HCT116 (cell line): ENCODE measurements around the gene PURA. TPM values are rescaled to one million over a fixed set of nuclear protein-coding genes. Genes with fewer than 3 reads are reported as not detected.

Experiments used
- ATAC-seq: fragments of 200-7000 bp; cut with Tn5 transposase; 2 replicates; pipeline ENCODE4 v1.9.1; 2020; ENCODE audit warnings: mild to moderate bottlenecking, moderate library complexity
- BruUV-seq: library from RNA; stranded (reverse); fragments of 400-500 nt; replicated peaks from 2 replicates; lab custom pipeline; 2021; lab: Mats Ljungman, UMichigan
- CTCF ChIA-PET: fragments of 300-600 bp; sonication (Branson Sonifier 250); formaldehyde crosslinking; loops from one replicate; lab custom pipeline; 2021; ENCODE audit warnings: antibody characterized with exemption; lab: Charles Lee
- POLR2A ChIA-PET: fragments of 300-600, 350-600 bp; sonication (Branson Sonifier 250); formaldehyde crosslinking; loops from one replicate; lab custom pipeline; 2021; ENCODE audit warnings: antibody characterized with exemption; lab: Charles Lee
- RAD21 ChIA-PET, 2 experiments: fragments of 300-600 bp; sonication (Branson Sonifier 250); formaldehyde crosslinking; loops; one replicate each; lab custom pipeline; 2023; ENCODE audit warnings: low total read pairs in 2 of 2; ENCODE audit not compliant: uncharacterized antibody in 2 of 2, unreplicated experiment in 2 of 2, low non-redundant PET in 1 of 2; lab: Charles Lee
- DNase-seq: peaks from one replicate; pipeline ENCODE4 v3.0.0-alpha.2; 2010; ENCODE audit warnings: low read depth, low spot score
- H2AFZ ChIP-seq: fragments of 200-600 bp; shearing (Covaris generic), sonication (generic); 2 replicates; pipeline ENCODE4 v1.6.1; 2017; ENCODE audit warnings: low read depth, mixed run types, mixed read lengths, antibody characterized with exemption, low read length; ENCODE audit not compliant: poor library complexity, severe bottlenecking
- H3K27ac ChIP-seq: 2 replicates; pipeline ENCODE4 v1.5.1; 2012; ENCODE audit warnings: low read depth, low read length
- H3K27me3 ChIP-seq: fragments of 200-600 bp; sonication (generic); 2 replicates; pipeline ENCODE4 v1.6.1; 2016; ENCODE audit warnings: mixed run types, low read length, mixed read lengths; ENCODE audit not compliant: insufficient read depth
- H3K36me3 ChIP-seq, 2 experiments: fragments of 200-500 bp in 1 of 2; fragments of 200-600 bp in 1 of 2; sonication (Bioruptor generic) in 1 of 2; sonication (generic) in 1 of 2; 2 replicates each; pipeline versions ENCODE4 v1.5.1 to v1.6.1; 2014 to 2016; ENCODE audit warnings: low read length in 2 of 2, inconsistent platforms in 1 of 2, mixed read lengths in 1 of 2, mixed run types in 1 of 2; ENCODE audit not compliant: insufficient read depth in 2 of 2, control insufficient read depth in 1 of 2
- H3K4me1 ChIP-seq, 2 experiments: fragments of 200-600 bp in 1 of 2; sonication (generic) in 1 of 2; 2 replicates each; pipeline versions ENCODE4 v1.5.1 to v1.6.1; 2012 to 2017; ENCODE audit warnings: low read length in 2 of 2, inconsistent platforms in 1 of 2, mild to moderate bottlenecking in 1 of 2, mixed read lengths in 1 of 2, mixed run types in 1 of 2, moderate library complexity in 1 of 2; ENCODE audit not compliant: insufficient read depth in 2 of 2, control insufficient read depth in 1 of 2
- H3K4me2 ChIP-seq: fragments of 200-600 bp; sonication (generic); 2 replicates; pipeline ENCODE4 v1.6.1; 2017; ENCODE audit warnings: mixed run types, low read length, mixed read lengths
- H3K4me3 ChIP-seq, 2 experiments: fragments of 200-600 bp in 1 of 2; sonication (generic) in 1 of 2; replicated peaks in 1 of 2; 2 replicates each; pipeline ENCODE4 v1.5.1; 2011 to 2016; ENCODE audit warnings: low read length in 2 of 2, control low read depth in 1 of 2, low read depth in 1 of 2, mild to moderate bottlenecking in 1 of 2, mixed read lengths in 1 of 2, mixed run types in 1 of 2
- H3K79me2 ChIP-seq: fragments of 200-600 bp; sonication (generic); 2 replicates; pipeline ENCODE4 v1.6.1; 2017; ENCODE audit warnings: mild to moderate bottlenecking, mixed run types, low read length, moderate library complexity, mixed read lengths; ENCODE audit not compliant: insufficient read depth
- H3K9ac ChIP-seq: fragments of 200-600 bp; sonication (generic); 2 replicates; pipeline ENCODE4 v1.6.1; 2016; ENCODE audit warnings: low read length, mixed read lengths
- H3K9me2 ChIP-seq: fragments of 200-600 bp; sonication (generic), shearing (Covaris generic); 2 replicates; pipeline ENCODE4 v1.6.1; 2017; ENCODE audit warnings: mixed run types, mild to moderate bottlenecking, moderate library complexity; ENCODE audit not compliant: insufficient read depth
- H3K9me3 ChIP-seq, 2 experiments: fragments of 200-500 bp in 1 of 2; fragments of 200-600 bp in 1 of 2; sonication (Bioruptor generic) in 1 of 2; sonication (generic) in 1 of 2; 2 replicates each; pipeline ENCODE4 v1.6.1; 2014 to 2017; ENCODE audit warnings: low read length in 2 of 2, mixed read lengths in 2 of 2, inconsistent platforms in 1 of 2, low read depth in 1 of 2, mild to moderate bottlenecking in 1 of 2, mixed run types in 1 of 2, moderate library complexity in 1 of 2; ENCODE audit not compliant: control insufficient read depth in 1 of 2, insufficient read depth in 1 of 2
- H4K20me1 ChIP-seq: fragments of 200-600 bp; sonication (generic), shearing (Covaris generic); 2 replicates; pipeline ENCODE4 v1.6.1; 2017; ENCODE audit warnings: mixed run types, mild to moderate bottlenecking, moderate library complexity; ENCODE audit not compliant: insufficient read depth
- CBX3 ChIP-seq: IDR thresholded peaks from 2 replicates; pipeline ENCODE4 v1.6.1; 2012; ENCODE audit warnings: low read depth
- EGR1 ChIP-seq: IDR thresholded peaks from 2 replicates; pipeline ENCODE4 v1.6.1; 2012; ENCODE audit warnings: low read depth
- ELF1 ChIP-seq: IDR thresholded peaks from 2 replicates; pipeline ENCODE4 v1.6.1; 2012; ENCODE audit warnings: low read depth, borderline replicate concordance
- EZH2 ChIP-seq: fragments of 200-600 bp; sonication (generic); IDR thresholded peaks from 2 replicates; pipeline ENCODE4 v1.6.1; 2017; ENCODE audit warnings: antibody characterized with exemption, mixed run types
- EZH2phosphoT487 ChIP-seq: fragments of 200-600 bp; IDR thresholded peaks from 2 replicates; pipeline ENCODE4 v1.6.1; 2018; ENCODE audit warnings: antibody characterized with exemption, borderline replicate concordance
- RAD21 ChIP-seq: IDR thresholded peaks from 2 replicates; pipeline ENCODE4 v1.6.1; 2012; ENCODE audit warnings: low read depth, mild to moderate bottlenecking
- SIN3A ChIP-seq: IDR thresholded peaks from 2 replicates; pipeline ENCODE4 v1.6.1; 2012; ENCODE audit warnings: low read depth
- SP1 ChIP-seq: IDR thresholded peaks from 2 replicates; pipeline ENCODE4 v1.6.1; 2012; ENCODE audit warnings: low read depth
- ZFX ChIP-seq: fragments of 450-650 bp; IDR thresholded peaks from 2 replicates; pipeline ENCODE4 v1.6.1; 2017
- intact Hi-C: fragments of 100-400 bp; cut with micrococcal nuclease; formaldehyde crosslinking; loops from 2 replicates; pipeline ENCODE4 v1.10.0; 2022
- total RNA-seq: library from RNA; stranded (reverse); gene quantifications from one replicate; pipeline ENCODE4 v1.2.1, GENCODE V29; 2021; ENCODE audit not compliant: unreplicated experiment
- TF ChIP-seq, protein P1 (sequence below), 3 experiments: fragments of 200-600 bp in 1 of 3; sonication (generic) in 1 of 3; IDR thresholded peaks in 2 of 3; conservative IDR thresholded peaks in 1 of 3; 2 replicates each; pipeline ENCODE4 v1.5.1; 2012 to 2017; ENCODE audit warnings: low read depth in 2 of 3, low read length in 2 of 3, antibody characterized with exemption in 1 of 3, borderline replicate concordance in 1 of 3, control low read depth in 1 of 3, mild to moderate bottlenecking in 1 of 3, mixed read lengths in 1 of 3, mixed run types in 1 of 3, moderate library complexity in 1 of 3; ENCODE audit not compliant: insufficient read depth in 1 of 3
- TF ChIP-seq, protein P2 (sequence below): IDR thresholded peaks from 2 replicates; pipeline ENCODE4 v1.6.1; 2012; ENCODE audit warnings: low read depth
- TF ChIP-seq, protein P3 (sequence below): IDR thresholded peaks from 2 replicates; pipeline ENCODE4 v1.6.1; 2011; ENCODE audit warnings: mild to moderate bottlenecking, low read length, moderate library complexity; ENCODE audit not compliant: insufficient replicate concordance; ENCODE audit errors: extremely low read depth

Gene PURA
- total RNA-seq, 1 experiment from 2014 or later, result 15.2 TPM

DNA sequence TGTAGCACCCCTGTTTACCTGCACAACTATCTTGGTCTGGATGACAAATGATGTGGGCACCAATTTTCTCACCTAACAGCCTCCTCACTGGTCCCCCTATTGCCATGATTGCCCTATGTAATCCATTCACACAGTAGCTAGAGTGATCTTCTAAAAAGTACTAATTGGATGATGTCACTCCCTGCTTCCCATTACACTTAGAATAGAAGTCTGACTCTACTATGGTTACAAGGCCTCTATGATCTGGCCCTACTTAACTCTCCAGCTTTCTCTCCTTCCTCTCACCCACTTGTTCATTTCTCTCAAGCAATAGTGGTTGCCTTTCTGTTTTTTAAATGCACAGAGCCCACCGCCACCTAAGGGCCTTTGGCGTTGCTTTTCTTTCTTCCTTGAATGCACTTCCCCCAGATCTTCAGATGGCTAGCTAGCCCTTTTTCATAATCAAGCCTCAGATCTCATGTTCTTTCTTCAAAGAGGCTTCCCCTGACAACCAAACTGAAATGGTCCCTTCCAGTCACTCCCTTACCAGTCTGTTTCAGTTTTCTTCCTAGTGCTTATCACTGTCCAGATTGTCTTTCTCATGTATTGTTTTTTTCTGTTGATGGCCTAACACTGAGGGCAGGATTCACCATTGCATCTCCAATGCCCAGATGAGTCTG is 20.5 kb downstream of the PURA start:
- H2AFZ ChIP-seq, result no peak overlapping the region
- TF ChIP-seq ELF1 (no peak), CBX3 (no peak), EZH2phosphoT487 (no peak), EZH2 (no peak), EGR1 (no peak)
- no peaks in the 10 kb centered on the region for H3K9me3 ChIP-seq
- H3K27ac ChIP-seq, result no peak overlapping the region
- ChIA-PET RAD21 (no interaction called here), CTCF (interaction anchor here (2.7 kb wide), 1 partner anchor 10 kb away, joined by 20 read pairs; no protein-coding TSS in a partner anchor), POLR2A (no interaction called here)
- no peak for ATAC-seq
- no peak overlapping the region for H3K9ac ChIP-seq
- DNase-seq, result no peak
- no peaks in the 10 kb centered on the region for H3K9me2 ChIP-seq
- no peak overlapping the region for H3K4me3 ChIP-seq
- peaks cover 0 to 19% of the 10 kb centered on the region in 2 experiments; a peak in 2 of 4 replicates for H3K4me1 ChIP-seq
- no TSS peak for BruUV-seq
- no peaks in the 10 kb centered on the region for H4K20me1 ChIP-seq
- H3K79me2 ChIP-seq, result no peaks in the 10 kb centered on the region; the same call in 1 of the 2 replicates
- no peaks in the 10 kb centered on the region for H3K27me3 ChIP-seq
- intact Hi-C loops, result no loop called here
- no peak overlapping the region for H3K4me2 ChIP-seq
- H3K36me3 ChIP-seq, result no peaks in the 10 kb centered on the region

DNA sequence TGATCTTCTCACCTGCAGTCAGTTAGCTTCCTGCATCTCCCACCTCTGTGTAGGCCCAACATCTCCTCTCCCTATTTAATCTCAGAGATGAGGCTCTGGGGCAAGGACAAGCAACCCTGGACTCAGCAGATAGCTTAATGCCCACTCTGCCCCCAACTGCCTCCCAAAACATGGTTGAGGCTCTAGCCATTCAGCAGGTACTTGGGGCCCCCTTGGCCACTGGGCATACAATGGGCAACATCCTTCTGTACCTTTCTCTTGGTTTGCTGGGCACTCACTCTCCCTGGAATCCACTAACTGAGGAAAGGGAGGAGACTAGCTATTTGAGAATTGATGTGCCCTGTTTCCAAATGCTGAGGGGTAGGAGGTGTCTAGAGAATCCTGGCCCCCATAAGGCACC is 21.2 kb downstream of the PURA start:
- intact Hi-C loops, result no loop called here
- Histone ChIP-seq H2AFZ (no peak overlapping the region), H3K4me2 (no peak overlapping the region), H3K27ac (no peak overlapping the region), H3K79me2 (no peaks in the 10 kb centered on the region; the same call in 1 of the 2 replicates), H3K9me3 (no peaks in the 10 kb centered on the region), H3K36me3 (no peaks in the 10 kb centered on the region), H3K27me3 (no peaks in the 10 kb centered on the region), H3K9ac (no peak overlapping the region), H3K4me1 (peaks cover 0 to 19% of the 10 kb centered on the region in 2 experiments; a peak in 2 of 4 replicates), H3K4me3 (no peak overlapping the region), H3K9me2 (no peaks in the 10 kb centered on the region), H4K20me1 (no peaks in the 10 kb centered on the region)
- ATAC-seq (no peak), DNase-seq (no peak)
- POLR2A ChIA-PET, result no interaction called here
- no TSS peak for BruUV-seq
- CTCF ChIA-PET, result no interaction called here
- RAD21 ChIA-PET, result no interaction called here
- TF ChIP-seq, protein P1, sequence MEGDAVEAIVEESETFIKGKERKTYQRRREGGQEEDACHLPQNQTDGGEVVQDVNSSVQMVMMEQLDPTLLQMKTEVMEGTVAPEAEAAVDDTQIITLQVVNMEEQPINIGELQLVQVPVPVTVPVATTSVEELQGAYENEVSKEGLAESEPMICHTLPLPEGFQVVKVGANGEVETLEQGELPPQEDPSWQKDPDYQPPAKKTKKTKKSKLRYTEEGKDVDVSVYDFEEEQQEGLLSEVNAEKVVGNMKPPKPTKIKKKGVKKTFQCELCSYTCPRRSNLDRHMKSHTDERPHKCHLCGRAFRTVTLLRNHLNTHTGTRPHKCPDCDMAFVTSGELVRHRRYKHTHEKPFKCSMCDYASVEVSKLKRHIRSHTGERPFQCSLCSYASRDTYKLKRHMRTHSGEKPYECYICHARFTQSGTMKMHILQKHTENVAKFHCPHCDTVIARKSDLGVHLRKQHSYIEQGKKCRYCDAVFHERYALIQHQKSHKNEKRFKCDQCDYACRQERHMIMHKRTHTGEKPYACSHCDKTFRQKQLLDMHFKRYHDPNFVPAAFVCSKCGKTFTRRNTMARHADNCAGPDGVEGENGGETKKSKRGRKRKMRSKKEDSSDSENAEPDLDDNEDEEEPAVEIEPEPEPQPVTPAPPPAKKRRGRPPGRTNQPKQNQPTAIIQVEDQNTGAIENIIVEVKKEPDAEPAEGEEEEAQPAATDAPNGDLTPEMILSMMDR (IDR thresholded peaks at IDR 0.05 in 2 of 3, conservative IDR thresholded peaks at IDR 0.05 in 1 of 3; ENCODE audit: borderline replicate concordance in 1 of 3, insufficient read depth in 1 of 3, low read depth in 2 of 3, low read length in 2 of 3), result no peak
- TF ChIP-seq, protein P2, sequence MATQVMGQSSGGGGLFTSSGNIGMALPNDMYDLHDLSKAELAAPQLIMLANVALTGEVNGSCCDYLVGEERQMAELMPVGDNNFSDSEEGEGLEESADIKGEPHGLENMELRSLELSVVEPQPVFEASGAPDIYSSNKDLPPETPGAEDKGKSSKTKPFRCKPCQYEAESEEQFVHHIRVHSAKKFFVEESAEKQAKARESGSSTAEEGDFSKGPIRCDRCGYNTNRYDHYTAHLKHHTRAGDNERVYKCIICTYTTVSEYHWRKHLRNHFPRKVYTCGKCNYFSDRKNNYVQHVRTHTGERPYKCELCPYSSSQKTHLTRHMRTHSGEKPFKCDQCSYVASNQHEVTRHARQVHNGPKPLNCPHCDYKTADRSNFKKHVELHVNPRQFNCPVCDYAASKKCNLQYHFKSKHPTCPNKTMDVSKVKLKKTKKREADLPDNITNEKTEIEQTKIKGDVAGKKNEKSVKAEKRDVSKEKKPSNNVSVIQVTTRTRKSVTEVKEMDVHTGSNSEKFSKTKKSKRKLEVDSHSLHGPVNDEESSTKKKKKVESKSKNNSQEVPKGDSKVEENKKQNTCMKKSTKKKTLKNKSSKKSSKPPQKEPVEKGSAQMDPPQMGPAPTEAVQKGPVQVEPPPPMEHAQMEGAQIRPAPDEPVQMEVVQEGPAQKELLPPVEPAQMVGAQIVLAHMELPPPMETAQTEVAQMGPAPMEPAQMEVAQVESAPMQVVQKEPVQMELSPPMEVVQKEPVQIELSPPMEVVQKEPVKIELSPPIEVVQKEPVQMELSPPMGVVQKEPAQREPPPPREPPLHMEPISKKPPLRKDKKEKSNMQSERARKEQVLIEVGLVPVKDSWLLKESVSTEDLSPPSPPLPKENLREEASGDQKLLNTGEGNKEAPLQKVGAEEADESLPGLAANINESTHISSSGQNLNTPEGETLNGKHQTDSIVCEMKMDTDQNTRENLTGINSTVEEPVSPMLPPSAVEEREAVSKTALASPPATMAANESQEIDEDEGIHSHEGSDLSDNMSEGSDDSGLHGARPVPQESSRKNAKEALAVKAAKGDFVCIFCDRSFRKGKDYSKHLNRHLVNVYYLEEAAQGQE, result no peak
- TF ChIP-seq RAD21, result no peak
- no peak for TF ChIP-seq SIN3A
- TF ChIP-seq, protein P3, sequence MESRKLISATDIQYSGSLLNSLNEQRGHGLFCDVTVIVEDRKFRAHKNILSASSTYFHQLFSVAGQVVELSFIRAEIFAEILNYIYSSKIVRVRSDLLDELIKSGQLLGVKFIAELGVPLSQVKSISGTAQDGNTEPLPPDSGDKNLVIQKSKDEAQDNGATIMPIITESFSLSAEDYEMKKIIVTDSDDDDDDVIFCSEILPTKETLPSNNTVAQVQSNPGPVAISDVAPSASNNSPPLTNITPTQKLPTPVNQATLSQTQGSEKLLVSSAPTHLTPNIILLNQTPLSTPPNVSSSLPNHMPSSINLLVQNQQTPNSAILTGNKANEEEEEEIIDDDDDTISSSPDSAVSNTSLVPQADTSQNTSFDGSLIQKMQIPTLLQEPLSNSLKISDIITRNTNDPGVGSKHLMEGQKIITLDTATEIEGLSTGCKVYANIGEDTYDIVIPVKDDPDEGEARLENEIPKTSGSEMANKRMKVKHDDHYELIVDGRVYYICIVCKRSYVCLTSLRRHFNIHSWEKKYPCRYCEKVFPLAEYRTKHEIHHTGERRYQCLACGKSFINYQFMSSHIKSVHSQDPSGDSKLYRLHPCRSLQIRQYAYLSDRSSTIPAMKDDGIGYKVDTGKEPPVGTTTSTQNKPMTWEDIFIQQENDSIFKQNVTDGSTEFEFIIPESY, result no peak
- TF ChIP-seq EGR1, result no peak
- no peak for TF ChIP-seq ZFX
- no peak for TF ChIP-seq SP1
